Smooth muscle cell (in vitro differentiated cells): ENCODE results near the gene DCN. TPM values are rescaled to one million over a fixed set of nuclear protein-coding genes. Genes with fewer than 3 reads are reported as not detected.
A peak's percentile ranks its signal among the peaks of the same experiment; 100 is the strongest.

Source experiments
- DNase-seq: peaks from one replicate; lab custom pipeline; 2025; ENCODE audit not compliant: unreplicated experiment; lab: John Stamatoyannopoulos, UW
- H2AFZ ChIP-seq: fragments of 200-600 bp; sonication (generic); 2 replicates; pipeline ENCODE4 v1.6.0; 2016; ENCODE audit warnings: antibody characterized with exemption, low read depth, mild to moderate bottlenecking
- H3F3A ChIP-seq: fragments of 200-600 bp; sonication (generic); 2 replicates; pipeline ENCODE4 v1.6.0; 2017; ENCODE audit warnings: antibody characterized with exemption, low read depth
- H3K27ac ChIP-seq: fragments of 200-600 bp; sonication (generic); 2 replicates; pipeline ENCODE4 v1.5.1; 2016; ENCODE audit warnings: low read depth, mild to moderate bottlenecking
- H3K27me3 ChIP-seq: fragments of 200-600 bp; sonication (generic); 2 replicates; pipeline ENCODE4 v1.6.1; 2016; ENCODE audit warnings: low read depth, mild to moderate bottlenecking
- H3K36me3 ChIP-seq: fragments of 200-600 bp; sonication (generic); 2 replicates; pipeline ENCODE4 v1.5.1; 2016; ENCODE audit warnings: low read depth
- H3K4me1 ChIP-seq: fragments of 200-600 bp; sonication (generic); 2 replicates; pipeline ENCODE4 v1.5.1; 2016; ENCODE audit warnings: low read depth
- H3K4me2 ChIP-seq: fragments of 200-600 bp; sonication (generic); 2 replicates; pipeline ENCODE4 v1.6.0; 2016; ENCODE audit warnings: mild to moderate bottlenecking
- H3K4me3 ChIP-seq: fragments of 200-600 bp; sonication (generic); 2 replicates; pipeline ENCODE4 v1.5.1; 2016; ENCODE audit warnings: mild to moderate bottlenecking
- H3K79me2 ChIP-seq: fragments of 200-600 bp; sonication (generic); 2 replicates; pipeline ENCODE4 v1.6.0; 2016; ENCODE audit warnings: low read depth, mild to moderate bottlenecking
- H3K9ac ChIP-seq: fragments of 200-600 bp; sonication (generic); 2 replicates; pipeline ENCODE4 v1.6.0; 2016; ENCODE audit warnings: low read depth
- H3K9me3 ChIP-seq: fragments of 200-600 bp; sonication (generic); replicated peaks from 2 replicates; pipeline ENCODE4 v1.5.1; 2016; ENCODE audit warnings: low read depth
- H4K20me1 ChIP-seq: fragments of 200-600 bp; sonication (generic); 2 replicates; pipeline ENCODE4 v1.6.0; 2016; ENCODE audit warnings: low read depth
- CTCF ChIP-seq: fragments of 200-600 bp; sonication (generic); IDR thresholded peaks from 2 replicates; pipeline ENCODE4 v1.5.1; 2017; ENCODE audit warnings: borderline replicate concordance, mild to moderate bottlenecking, antibody characterized with exemption; ENCODE audit not compliant: insufficient read depth, poor library complexity, severe bottlenecking
- WGBS: methylation state at CpG from one replicate; pipeline ENCODE4 v1.1.7; 2016; ENCODE audit warnings: low lambda C conversion rate; 5-methylcytosine and 5-hydroxymethylcytosine counted together
- polyA plus RNA-seq: library from polyadenylated mRNA; unstranded; fragments of >200 nt; fragmentation: Nextera tagmentation; extraction: Ambion mirVana; gene quantifications from 2 replicates; pipeline ENCODE4 v1.2.1, GENCODE V29; 2016
- total RNA-seq: library from RNA; depleted of rRNA; stranded (reverse); fragments of >200 nt; gene quantifications from 2 replicates; pipeline ENCODE4 v1.2.3, GENCODE V29; 2014

DCN gene
- total and polyA plus RNA-seq, 2 experiments from 2014 or later = 1,354 to 1,657 TPM

DNA sequence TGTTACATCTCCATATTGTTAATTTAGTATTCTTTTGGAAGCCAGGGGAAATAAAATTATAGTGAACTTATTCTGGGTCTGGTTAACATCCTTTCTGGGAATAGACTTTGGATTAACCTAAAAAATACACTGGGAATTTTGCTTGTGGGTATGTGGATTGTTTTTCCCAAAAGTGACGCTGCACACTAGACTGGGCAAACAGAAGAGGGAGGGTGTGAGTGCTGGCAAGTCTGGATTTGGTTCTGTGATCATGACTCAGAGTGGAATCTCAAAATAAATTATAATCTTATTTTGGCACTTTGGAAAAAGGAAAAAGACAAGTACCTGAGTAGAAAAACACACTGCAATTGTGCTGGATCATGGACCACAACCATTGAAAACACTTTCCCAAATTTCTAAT is 56.1 kb downstream of the DCN start:
- DNase-seq = no peak
- 96% methylated on average over 1 of the region's 1 CpG for WGBS
- Histone ChIP-seq H3K4me1 (no peaks in the 10 kb centered on the region), H3K4me2 (no peak overlapping the region), H3K9me3 (no peaks in the 10 kb centered on the region), H3K9ac (no peak overlapping the region), H2AFZ (peak overlapping the region; percentile 24), H3F3A (no peaks in the 10 kb centered on the region), H3K36me3 (no peaks in the 10 kb centered on the region), H3K79me2 (no peaks in the 10 kb centered on the region), H3K4me3 (no peak overlapping the region), H3K27me3 (no peaks in the 10 kb centered on the region), H4K20me1 (no peaks in the 10 kb centered on the region), H3K27ac (no peak overlapping the region)
- no peak for TF ChIP-seq CTCF

GRCh38 chr12:91123236-91123916 is 59.2 kb downstream of the DCN start:
- Histone ChIP-seq H3K79me2 (no peaks in the 10 kb centered on the region), H3K36me3 (no peaks in the 10 kb centered on the region), H3F3A (no peaks in the 10 kb centered on the region), H3K4me2 (no peak overlapping the region), H3K4me1 (no peaks in the 10 kb centered on the region), H3K27ac (no peak overlapping the region), H3K9me3 (no peaks in the 10 kb centered on the region), H4K20me1 (no peaks in the 10 kb centered on the region), H3K27me3 (no peaks in the 10 kb centered on the region), H2AFZ (peak overlapping the region; percentile 26), H3K4me3 (no peak overlapping the region), H3K9ac (no peak overlapping the region)
- TF ChIP-seq CTCF = no peak
- no peak for DNase-seq
- 78% methylated on average over 5 of the region's 5 CpGs for WGBS

GRCh38 chr12:91120781-91121180 is 61.8 kb downstream of the DCN start:
- H3K27ac ChIP-seq = no peak overlapping the region

More at GRCh38 chr12:91120781-91121180, 61.8 kb downstream of the DCN start:
- no peak for DNase-seq
- H3K4me1 ChIP-seq = no peaks in the 10 kb centered on the region
- no peaks in the 10 kb centered on the region for H3K79me2 ChIP-seq
- no peak overlapping the region for H2AFZ ChIP-seq
- H3K4me2 ChIP-seq = no peak overlapping the region
- TF ChIP-seq CTCF = no peak
- H3K27me3 ChIP-seq = no peaks in the 10 kb centered on the region
- no peaks in the 10 kb centered on the region for H3F3A ChIP-seq
- no peak overlapping the region for H3K4me3 ChIP-seq
- H3K9me3 ChIP-seq = no peaks in the 10 kb centered on the region
- no peak overlapping the region for H3K9ac ChIP-seq
- no peaks in the 10 kb centered on the region for H4K20me1 ChIP-seq
- H3K36me3 ChIP-seq = no peaks in the 10 kb centered on the region
